ENCODE measurements around the gene PRCC.
A peak's percentile ranks its signal among the peaks of the same experiment; 100 is the strongest.

Gene PRCC

GRCh38 chr1:156814571-156815260 is 47.4 kb downstream of the PRCC start:
- DNase-seq (ENCODE audit: low read depth in 2 of 2): peak in 1 of 2 donors; percentile 33

GRCh38 chr1:156815307-156815826 is 48.0 kb downstream of the PRCC start:
- no peak for DNase-seq (ENCODE audit: low read depth in 2 of 2)

GRCh38 chr1:156815961-156816422 is 48.7 kb downstream of the PRCC start:
- DNase-seq (ENCODE audit: low read depth in 2 of 2): no peak

GRCh38 chr1:156816561-156817328 is 49.4 kb downstream of the PRCC start, which contains the start of gene SH2D2A:
Gene SH2D2A (minus strand): TSS chr1:156816848. CDS start chr1:156816708, 140 bp downstream.
- peak; percentile 93 to 97 for DNase-seq (ENCODE audit: low read depth in 2 of 2)

- peak; percentile 46 to 58 for DNase-seq (ENCODE audit: low read depth in 2 of 2)
Observed at GRCh38 chr1:156821801-156822200, 54.5 kb downstream of the PRCC start.

- DNase-seq (ENCODE audit: low read depth in 2 of 2): no peak
Observed at GRCh38 chr1:156822680-156823079, 55.3 kb downstream of the PRCC start.

- DNase-seq (ENCODE audit: low read depth in 2 of 2): no peak
Observed at GRCh38 chr1:156823210-156823790, 56.0 kb downstream of the PRCC start.

- no peak for DNase-seq (ENCODE audit: low read depth in 2 of 2)
Observed at GRCh38 chr1:156826630-156827029, 59.3 kb downstream of the PRCC start.

GRCh38 chr1:156828400-156829124 is 61.2 kb downstream of the PRCC start:
- no peak for DNase-seq (ENCODE audit: low read depth in 2 of 2)

- DNase-seq (ENCODE audit: low read depth in 2 of 2): no peak
Observed at GRCh38 chr1:156832434-156832833, 65.1 kb downstream of the PRCC start.

GRCh38 chr1:156833603-156834002 is 66.3 kb downstream of the PRCC start:
- DNase-seq (ENCODE audit: low read depth in 2 of 2): no peak

- no peak for DNase-seq (ENCODE audit: low read depth in 2 of 2)
Observed at GRCh38 chr1:156834322-156834721, 67.0 kb downstream of the PRCC start.

GRCh38 chr1:156836041-156836654 is 68.8 kb downstream of the PRCC start:
- DNase-seq (ENCODE audit: low read depth in 2 of 2): no peak

- DNase-seq (ENCODE audit: low read depth in 2 of 2): no peak
Observed at GRCh38 chr1:156836892-156837291, 69.6 kb downstream of the PRCC start.

- DNase-seq (ENCODE audit: low read depth in 2 of 2): no peak
Observed at GRCh38 chr1:156838972-156839371, 71.6 kb downstream of the PRCC start.

- no peak for DNase-seq (ENCODE audit: low read depth in 2 of 2)
Observed at GRCh38 chr1:156839426-156840109, 72.2 kb downstream of the PRCC start.

- DNase-seq (ENCODE audit: low read depth in 2 of 2): no peak
Observed at GRCh38 chr1:156840186-156840897, 73.0 kb downstream of the PRCC start.

- DNase-seq (ENCODE audit: low read depth in 2 of 2): no peak
Observed at GRCh38 chr1:156840898-156841279, 73.6 kb downstream of the PRCC start.

GRCh38 chr1:156841295-156841855 is 74.0 kb downstream of the PRCC start:
- no peak for DNase-seq (ENCODE audit: low read depth in 2 of 2)
